Measurements from ENCODE around the gene SRP68.

- TF ChIP-seq POLR2AphosphoS5 (IDR thresholded peaks at IDR 0.05) (no peak), CTCF (IDR thresholded peaks at IDR 0.05) (no peak)
Measured at GRCh38 chr17:76079535-76079955, 7.2 kb upstream of the SRP68 start.

Measured in suprapubic skin (tissue), 3 donors.